Osteocyte (in vitro differentiated cells): ENCODE results near the gene MMAB. TPM values are rescaled to one million over a fixed set of nuclear protein-coding genes. Genes with fewer than 3 reads are reported as not detected.

ENCODE experiments used
- DNase-seq: peaks from one replicate; pipeline ENCODE4 v3.0.0; 2021; ENCODE audit warnings: mixed read lengths; ENCODE audit not compliant: unreplicated experiment; ENCODE audit errors: extremely low spot score
- H3K27ac Mint-ChIP-seq: one replicate; pipeline ENCODE4 v1.8.0; 2021; ENCODE audit warnings: mild to moderate bottlenecking, mixed read lengths; ENCODE audit not compliant: unreplicated experiment
- H3K27me3 Mint-ChIP-seq: one replicate; pipeline ENCODE4 v1.8.0; 2021; ENCODE audit warnings: mixed read lengths; ENCODE audit not compliant: unreplicated experiment
- H3K36me3 Mint-ChIP-seq: one replicate; pipeline ENCODE4 v1.8.0; 2021; ENCODE audit warnings: mixed read lengths; ENCODE audit not compliant: unreplicated experiment
- H3K4me1 Mint-ChIP-seq: one replicate; pipeline ENCODE4 v1.8.0; 2021; ENCODE audit warnings: mixed read lengths; ENCODE audit not compliant: unreplicated experiment
- H3K4me3 Mint-ChIP-seq: one replicate; pipeline ENCODE4 v1.8.0; 2021; ENCODE audit warnings: mild to moderate bottlenecking, moderate library complexity, mixed read lengths; ENCODE audit not compliant: unreplicated experiment
- H3K9me3 Mint-ChIP-seq: one replicate; pipeline ENCODE4 v1.8.0; 2021; ENCODE audit warnings: mixed read lengths; ENCODE audit not compliant: unreplicated experiment
- total RNA-seq: library from RNA; stranded (reverse); gene quantifications from 2 replicates; pipeline ENCODE4 v1.2.1, GENCODE V29; 2021
- TF ChIP-seq, protein P1 (sequence below): fragments of 200-600 bp; sonication (generic); IDR thresholded peaks from 2 replicates; pipeline ENCODE4 v1.5.0; 2021; ENCODE audit warnings: antibody characterized with exemption, mild to moderate bottlenecking, moderate library complexity

Gene MMAB
- total RNA-seq, 1 donor from 2014 or later: 20.6 TPM

DNA sequence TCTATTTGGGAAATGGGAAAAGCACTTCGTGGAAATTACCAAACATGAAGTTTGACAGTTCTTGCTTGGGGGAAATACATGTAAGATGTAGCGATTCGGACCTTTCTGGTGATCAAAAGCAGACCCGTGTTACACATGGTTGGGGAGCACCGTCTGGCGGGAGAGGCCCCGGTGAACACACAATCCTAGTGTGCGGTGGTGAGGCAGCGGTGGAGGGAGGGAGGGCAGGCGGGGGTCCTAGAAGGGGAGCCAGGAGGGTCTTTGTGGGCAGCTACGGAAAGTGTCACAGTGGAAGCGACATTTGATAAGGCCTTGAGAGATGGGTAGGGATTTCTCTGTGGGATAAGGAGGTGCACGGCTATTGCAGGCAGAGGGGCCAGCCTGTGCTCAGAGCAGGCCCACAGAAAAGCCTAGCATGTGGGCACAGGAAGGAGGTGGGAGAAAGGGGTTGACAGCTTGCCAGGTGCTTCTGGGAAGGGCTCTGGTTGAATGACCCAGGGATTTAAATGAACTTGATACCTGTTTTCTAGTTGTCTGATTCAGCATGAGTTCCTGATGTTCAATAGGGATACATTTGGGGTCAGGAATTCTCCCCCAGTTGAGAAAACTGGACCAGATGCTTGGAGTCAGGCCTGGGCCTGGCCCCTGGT lies 7.5 kb upstream of the MMAB start:
- Mint-ChIP-seq H3K9me3 (no peaks in the 10 kb centered on the region), H3K4me1 (no peaks in the 10 kb centered on the region), H3K27ac (no peak overlapping the region), H3K4me3 (no peak overlapping the region), H3K27me3 (no peaks in the 10 kb centered on the region), H3K36me3 (peaks cover 20% of the 10 kb centered on the region)
- TF ChIP-seq, protein P1, sequence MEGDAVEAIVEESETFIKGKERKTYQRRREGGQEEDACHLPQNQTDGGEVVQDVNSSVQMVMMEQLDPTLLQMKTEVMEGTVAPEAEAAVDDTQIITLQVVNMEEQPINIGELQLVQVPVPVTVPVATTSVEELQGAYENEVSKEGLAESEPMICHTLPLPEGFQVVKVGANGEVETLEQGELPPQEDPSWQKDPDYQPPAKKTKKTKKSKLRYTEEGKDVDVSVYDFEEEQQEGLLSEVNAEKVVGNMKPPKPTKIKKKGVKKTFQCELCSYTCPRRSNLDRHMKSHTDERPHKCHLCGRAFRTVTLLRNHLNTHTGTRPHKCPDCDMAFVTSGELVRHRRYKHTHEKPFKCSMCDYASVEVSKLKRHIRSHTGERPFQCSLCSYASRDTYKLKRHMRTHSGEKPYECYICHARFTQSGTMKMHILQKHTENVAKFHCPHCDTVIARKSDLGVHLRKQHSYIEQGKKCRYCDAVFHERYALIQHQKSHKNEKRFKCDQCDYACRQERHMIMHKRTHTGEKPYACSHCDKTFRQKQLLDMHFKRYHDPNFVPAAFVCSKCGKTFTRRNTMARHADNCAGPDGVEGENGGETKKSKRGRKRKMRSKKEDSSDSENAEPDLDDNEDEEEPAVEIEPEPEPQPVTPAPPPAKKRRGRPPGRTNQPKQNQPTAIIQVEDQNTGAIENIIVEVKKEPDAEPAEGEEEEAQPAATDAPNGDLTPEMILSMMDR: no peak
- no peak for DNase-seq

DNA sequence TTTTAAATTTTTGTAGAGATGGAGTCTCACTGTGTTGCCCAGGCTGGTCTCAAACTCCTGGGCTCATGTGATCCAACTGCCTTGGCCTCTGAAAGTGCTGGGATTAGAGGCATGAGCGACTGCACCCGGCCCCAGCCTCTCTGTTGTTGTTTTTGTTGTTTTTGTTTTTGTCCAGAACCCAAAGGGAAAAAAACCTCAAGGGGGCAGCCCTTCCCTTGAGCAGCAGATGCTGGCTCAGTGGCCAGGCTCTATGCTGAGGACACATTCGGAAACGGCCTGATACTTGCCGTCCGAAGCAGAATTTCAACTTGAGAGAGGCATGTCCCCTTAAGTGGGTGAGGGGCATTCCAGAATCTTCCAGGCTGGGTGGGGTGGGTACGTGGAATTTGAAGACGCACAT lies 7.0 kb upstream of the MMAB start:
- Mint-ChIP-seq H3K27me3 (no peaks in the 10 kb centered on the region), H3K4me3 (no peak overlapping the region), H3K9me3 (no peaks in the 10 kb centered on the region), H3K27ac (no peak overlapping the region), H3K4me1 (no peaks in the 10 kb centered on the region), H3K36me3 (peaks cover 20% of the 10 kb centered on the region)
- no peak for DNase-seq
- TF ChIP-seq, protein P1: no peak

DNA sequence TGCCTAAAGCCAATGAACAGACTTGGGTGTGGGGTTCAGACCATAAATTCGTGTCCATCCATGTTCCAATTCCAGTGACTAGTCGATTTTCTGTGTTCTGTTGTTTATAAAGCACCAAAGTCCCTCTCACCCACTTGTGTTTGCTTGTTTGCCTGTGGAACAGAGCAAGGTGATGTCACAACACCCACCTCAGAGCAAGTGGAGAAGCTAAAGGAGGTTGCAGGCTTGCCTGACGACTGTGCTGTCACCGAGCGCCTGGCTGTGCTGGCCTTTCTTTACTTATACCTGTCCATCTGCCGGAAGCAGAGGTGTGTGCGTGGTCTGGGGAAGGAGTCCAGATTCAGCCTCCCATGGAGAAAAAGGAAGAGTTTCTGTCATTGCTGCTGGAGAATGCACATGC lies 6.3 kb upstream of the MMAB start:
- no peaks in the 10 kb centered on the region for H3K27me3 Mint-ChIP-seq
- H3K27ac Mint-ChIP-seq: no peak overlapping the region
- no peak overlapping the region for H3K4me3 Mint-ChIP-seq
- DNase-seq: no peak
- H3K9me3 Mint-ChIP-seq: no peaks in the 10 kb centered on the region
- TF ChIP-seq, protein P1: no peak
- H3K36me3 Mint-ChIP-seq: peaks cover 20% of the 10 kb centered on the region
- peaks cover 5% of the 10 kb centered on the region for H3K4me1 Mint-ChIP-seq

DNA sequence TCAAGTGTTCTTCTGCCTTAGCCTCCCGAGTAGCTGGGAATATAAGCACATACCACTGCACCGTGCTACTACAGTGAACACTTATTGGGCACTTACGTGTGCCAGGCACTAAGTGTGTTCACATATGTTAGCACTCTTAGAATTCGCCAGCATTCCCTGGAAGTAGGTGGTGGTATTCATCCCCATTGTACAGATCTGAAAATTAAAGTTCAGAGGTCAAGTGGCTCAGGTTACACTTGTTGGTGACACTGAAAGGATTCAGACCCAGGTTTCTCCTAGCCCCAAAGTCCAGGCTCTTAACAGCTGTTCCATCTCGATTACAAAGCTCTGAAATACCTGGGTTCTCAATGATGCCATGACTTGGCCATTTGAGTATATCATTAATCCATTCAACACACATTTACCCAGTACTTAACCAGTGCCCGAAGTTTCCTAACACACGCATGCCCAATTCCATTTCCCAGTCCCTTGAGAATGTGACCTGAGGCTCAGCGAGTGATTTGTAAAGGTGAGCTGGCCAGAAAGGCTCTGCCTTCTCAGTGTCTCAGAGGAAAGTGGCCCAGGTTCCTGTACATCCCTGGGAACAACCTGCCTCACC lies 5.1 kb upstream of the MMAB start:
- Mint-ChIP-seq H3K27me3 (no peaks in the 10 kb centered on the region), H3K4me3 (no peak overlapping the region), H3K9me3 (no peaks in the 10 kb centered on the region), H3K36me3 (peaks cover 18% of the 10 kb centered on the region), H3K27ac (no peak overlapping the region), H3K4me1 (peaks cover 11% of the 10 kb centered on the region)
- TF ChIP-seq, protein P1: no peak
- DNase-seq: no peak

DNA sequence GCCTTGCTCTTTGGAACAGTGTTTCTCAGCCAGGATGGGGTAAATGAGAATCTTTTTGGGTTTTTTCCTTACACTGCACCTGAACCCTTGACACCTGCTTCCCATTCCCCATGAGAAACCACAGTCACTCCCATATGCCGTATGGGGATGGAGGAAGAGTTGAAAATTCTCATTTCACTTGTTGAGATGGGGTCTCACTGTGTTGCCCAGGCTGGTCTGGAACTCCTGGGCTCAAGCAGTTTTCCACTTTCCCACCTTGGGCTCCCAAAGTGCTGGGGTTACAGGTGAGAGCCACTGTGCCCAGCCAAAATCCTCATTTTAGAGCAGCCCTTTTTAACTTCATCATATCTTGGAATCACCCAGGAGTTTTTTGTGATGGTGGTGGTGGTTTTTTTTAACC lies 4.0 kb upstream of the MMAB start:
- H3K4me1 Mint-ChIP-seq: peaks cover 19% of the 10 kb centered on the region
- no peak overlapping the region for H3K27ac Mint-ChIP-seq
- H3K27me3 Mint-ChIP-seq: no peaks in the 10 kb centered on the region
- TF ChIP-seq, protein P1: no peak
- no peak for DNase-seq
- peaks cover 16% of the 10 kb centered on the region for H3K36me3 Mint-ChIP-seq
- H3K4me3 Mint-ChIP-seq: no peak overlapping the region
- H3K9me3 Mint-ChIP-seq: no peaks in the 10 kb centered on the region
